Parathyroid adenoma (tissue), 2 donors: ENCODE measurements around the gene MYO1D.

ENCODE experiments used
- H2AFZ ChIP-seq: fragments of 300-600 bp; sonication (generic); one replicate; pipeline ENCODE4 v1.7.0; 2017; ENCODE audit warnings: antibody characterized with exemption, mild to moderate bottlenecking
- H3K27ac ChIP-seq: fragments of 300-600 bp; sonication (generic); one replicate; pipeline ENCODE4 v1.7.0; 2017
- H3K27me3 ChIP-seq: fragments of 300-600 bp; sonication (generic); one replicate; pipeline ENCODE4 v1.7.0; 2017; ENCODE audit warnings: low read length; ENCODE audit not compliant: control insufficient read depth, insufficient read depth
- H3K36me3 ChIP-seq: fragments of 300-600 bp; sonication (generic); one replicate; pipeline ENCODE4 v1.7.0; 2017; ENCODE audit warnings: low read length; ENCODE audit not compliant: control insufficient read depth, insufficient read depth
- H3K4me1 ChIP-seq: fragments of 300-600 bp; sonication (generic); one replicate; pipeline ENCODE4 v1.7.0; 2017; ENCODE audit warnings: control low read depth
- H3K4me2 ChIP-seq: fragments of 300-600 bp; sonication (generic); one replicate; pipeline ENCODE4 v1.7.0; 2017; ENCODE audit warnings: low read length
- H3K4me3 ChIP-seq: fragments of 300-600 bp; sonication (generic); one replicate; pipeline ENCODE4 v1.7.0; 2017; ENCODE audit warnings: low read depth, low read length
- H3K79me2 ChIP-seq: fragments of 300-600 bp; sonication (generic); one replicate; pipeline ENCODE4 v1.7.0; 2017; ENCODE audit warnings: control low read depth
- H3K9ac ChIP-seq: fragments of 300-600 bp; sonication (generic); one replicate; pipeline ENCODE4 v1.7.0; 2017; ENCODE audit warnings: mild to moderate bottlenecking
- H3K9me3 ChIP-seq: fragments of 300-600 bp; sonication (generic); one replicate; pipeline ENCODE4 v1.7.0; 2017; ENCODE audit warnings: low read length; ENCODE audit not compliant: control insufficient read depth
- CTCF ChIP-seq: fragments of 300-600 bp; sonication (generic); IDR thresholded peaks from one replicate; pipeline ENCODE4 v1.7.0; 2017; ENCODE audit warnings: antibody characterized with exemption, mild to moderate bottlenecking
- donor health status: primary hyperparathyroidism.

The MYO1D gene

GRCh38 chr17:32836527-32836926 is 40.4 kb downstream of the MYO1D start:
- no peak overlapping the region for H3K9ac ChIP-seq
- H3K36me3 ChIP-seq = no peaks in the 10 kb centered on the region
- H3K4me3 ChIP-seq = no peak overlapping the region
- no peak overlapping the region for H3K4me2 ChIP-seq
- H3K9me3 ChIP-seq = no peaks in the 10 kb centered on the region
- no peaks in the 10 kb centered on the region for H3K27me3 ChIP-seq
- H3K27ac ChIP-seq = no peak overlapping the region
- H3K4me1 ChIP-seq = no peaks in the 10 kb centered on the region
- TF ChIP-seq CTCF = no peak
- no peak overlapping the region for H2AFZ ChIP-seq
- H3K79me2 ChIP-seq = peaks cover 8% of the 10 kb centered on the region

- H3K79me2 ChIP-seq = peaks cover 8% of the 10 kb centered on the region
- H3K27me3 ChIP-seq = no peaks in the 10 kb centered on the region
- H2AFZ ChIP-seq = no peak overlapping the region
- H3K9ac ChIP-seq = no peak overlapping the region
- no peak overlapping the region for H3K4me3 ChIP-seq
- no peaks in the 10 kb centered on the region for H3K4me1 ChIP-seq
- no peak overlapping the region for H3K4me2 ChIP-seq
- H3K36me3 ChIP-seq = no peaks in the 10 kb centered on the region
- no peak for TF ChIP-seq CTCF
- no peaks in the 10 kb centered on the region for H3K9me3 ChIP-seq
- H3K27ac ChIP-seq = no peak overlapping the region
Measured at GRCh38 chr17:32835291-32835761, 41.6 kb downstream of the MYO1D start.

GRCh38 chr17:32834104-32834503 is 42.8 kb downstream of the MYO1D start:
- no peaks in the 10 kb centered on the region for H3K27me3 ChIP-seq
- no peak overlapping the region for H3K27ac ChIP-seq
- no peak for TF ChIP-seq CTCF
- H3K79me2 ChIP-seq = peaks cover 8% of the 10 kb centered on the region
- H3K4me3 ChIP-seq = no peak overlapping the region
- no peaks in the 10 kb centered on the region for H3K36me3 ChIP-seq
- H3K9me3 ChIP-seq = no peaks in the 10 kb centered on the region
- H3K4me2 ChIP-seq = no peak overlapping the region
- H3K4me1 ChIP-seq = no peaks in the 10 kb centered on the region
- H2AFZ ChIP-seq = no peak overlapping the region
- no peak overlapping the region for H3K9ac ChIP-seq

- TF ChIP-seq CTCF = no peak
- Histone ChIP-seq H3K27me3 (no peaks in the 10 kb centered on the region), H2AFZ (no peak overlapping the region), H3K27ac (no peak overlapping the region), H3K9ac (no peak overlapping the region), H3K9me3 (no peaks in the 10 kb centered on the region), H3K79me2 (peaks cover 8% of the 10 kb centered on the region), H3K4me3 (no peak overlapping the region), H3K4me1 (no peaks in the 10 kb centered on the region), H3K36me3 (no peaks in the 10 kb centered on the region), H3K4me2 (no peak overlapping the region)
Measured at GRCh38 chr17:32833526-32833925, 43.4 kb downstream of the MYO1D start.

- no peak overlapping the region for H3K4me2 ChIP-seq
- no peak overlapping the region for H3K27ac ChIP-seq
- H2AFZ ChIP-seq = no peak overlapping the region
- TF ChIP-seq CTCF = no peak
- H3K4me3 ChIP-seq = no peak overlapping the region
- no peak overlapping the region for H3K9ac ChIP-seq
- no peaks in the 10 kb centered on the region for H3K4me1 ChIP-seq
- no peaks in the 10 kb centered on the region for H3K9me3 ChIP-seq
- peaks cover 8% of the 10 kb centered on the region for H3K79me2 ChIP-seq
- H3K27me3 ChIP-seq = no peaks in the 10 kb centered on the region
- no peaks in the 10 kb centered on the region for H3K36me3 ChIP-seq
Measured at GRCh38 chr17:32833076-32833475, 43.8 kb downstream of the MYO1D start.
